Measurements from ENCODE around the gene RELB.

The RELB gene

GRCh38 chr19:45076851-45077730 lies 75.8 kb downstream of the RELB start:
- Histone ChIP-seq H3K27me3 (no peaks in the 10 kb centered on the region), H3K4me3 (peak overlapping the region; percentile 91), H3K4me2 (peak overlapping the region; percentile 98), H3K4me1 (peaks cover 77% of the 10 kb centered on the region), H3K9me3 (no peaks in the 10 kb centered on the region), H3K27ac (peak overlapping the region; percentile 96), H4K20me1 (peaks cover 55% of the 10 kb centered on the region), H3K9ac (peak overlapping the region; percentile 96), H3K36me3 (peaks cover 38% of the 10 kb centered on the region)
- no peak for TF ChIP-seq Cebpa-rat (IDR thresholded peaks at IDR 0.05)

DNA sequence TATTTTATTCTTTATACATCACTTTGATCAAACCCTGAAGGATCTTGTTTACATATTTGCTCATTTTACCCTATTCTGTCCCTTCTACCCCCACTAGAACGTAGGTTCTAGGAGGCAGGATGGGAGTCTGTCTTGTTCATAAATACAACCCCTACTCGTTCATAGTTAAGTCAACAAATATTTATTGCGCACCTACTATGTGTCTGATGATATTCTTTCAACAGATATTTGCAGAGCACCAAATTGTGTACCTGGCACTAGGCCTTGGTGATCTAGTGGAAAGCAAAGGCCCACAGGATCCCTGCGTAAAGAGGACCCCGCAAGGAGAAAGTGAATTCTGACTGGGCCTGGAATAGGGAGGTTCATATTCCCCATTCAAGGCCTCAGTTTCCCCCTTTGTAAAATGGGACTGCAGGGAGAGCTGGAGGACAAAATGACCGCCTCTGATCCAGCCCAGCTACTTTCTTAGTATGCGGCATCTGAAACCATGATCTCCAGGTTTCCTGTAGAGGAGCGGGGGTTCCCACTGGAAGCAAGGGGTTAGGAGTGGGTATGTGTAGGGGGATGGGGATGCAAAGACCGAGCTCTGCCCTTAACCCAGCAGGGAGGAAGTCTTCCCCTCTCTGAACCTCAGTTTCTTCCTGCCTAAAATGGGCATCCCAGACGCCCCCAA lies 77.3 kb downstream of the RELB start:
- Histone ChIP-seq H3K36me3 (peaks cover 38% of the 10 kb centered on the region), H3K27ac (peak overlapping the region; percentile 94)
- TF ChIP-seq Cebpa-rat (IDR thresholded peaks at IDR 0.05) = no peak

DNA sequence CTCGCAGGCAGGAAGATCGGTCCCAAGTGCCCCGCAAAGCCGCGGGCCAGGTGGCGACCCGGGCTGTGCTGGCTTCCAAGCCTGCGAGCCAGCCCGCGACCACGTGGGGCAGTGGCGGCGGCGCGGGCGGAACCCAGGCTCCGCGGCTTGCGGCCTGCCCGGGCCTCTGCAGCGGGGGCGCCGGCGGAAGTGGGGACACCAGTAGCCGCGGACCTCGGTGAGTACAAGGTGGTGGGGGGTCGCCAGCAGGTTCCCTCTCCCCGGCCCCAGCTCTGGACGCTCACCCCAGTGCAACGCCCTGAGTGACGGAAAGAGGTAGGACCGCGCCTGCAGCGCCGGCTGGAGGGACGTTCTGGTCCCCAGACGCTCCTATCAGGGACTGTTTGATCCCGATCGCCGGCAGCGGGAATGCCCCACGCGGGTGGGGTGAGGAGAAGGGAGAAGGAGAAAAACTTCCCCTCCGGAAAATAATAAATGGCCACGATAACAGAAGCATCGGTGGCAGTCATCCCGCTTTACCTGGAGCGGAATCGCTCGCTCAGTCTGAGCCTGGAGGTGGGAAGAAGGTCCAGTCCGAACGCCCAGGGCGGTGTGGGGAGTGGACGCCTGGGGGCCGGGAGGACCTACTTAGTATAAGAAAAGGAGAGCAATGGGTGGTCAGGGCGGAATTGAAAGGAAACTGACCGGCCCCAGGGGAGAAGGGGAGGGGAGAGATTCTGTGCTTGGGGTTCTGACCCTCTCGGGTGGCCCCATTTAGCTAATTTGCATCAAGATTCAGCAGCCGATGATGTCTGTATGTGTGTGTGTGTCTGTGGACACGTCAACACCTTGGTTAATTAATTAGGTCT lies 78.0 kb downstream of the RELB start, which contains the start of gene GEMIN7:
Gene GEMIN7 (plus strand): TSS at position 198 of the 848 bp plus-strand sequence. CDS start 10,855 bp downstream, outside the sequence.
- Histone ChIP-seq H3K9ac (peak within 1 kb of the TSS; percentile 96), H3K36me3 (peaks cover 35% of the 10 kb centered on the region), H3K4me3 (peak within 1 kb of the TSS; percentile 87), H4K20me1 (peaks cover 47% of the 10 kb centered on the region), H3K27me3 (no peaks in the 10 kb centered on the region), H3K27ac (peak within 1 kb of the TSS; percentile 94), H3K4me1 (peaks cover 66% of the 10 kb centered on the region), H3K9me3 (no peaks in the 10 kb centered on the region), H3K4me2 (peak within 1 kb of the TSS; percentile 98)
- no peak for TF ChIP-seq Cebpa-rat (IDR thresholded peaks at IDR 0.05)

More for the DNA sequence above, 77.3 kb downstream of the RELB start:
- H3K27me3 ChIP-seq = no peaks in the 10 kb centered on the region
- H3K9me3 ChIP-seq = no peaks in the 10 kb centered on the region
- peak overlapping the region; percentile 96 for H3K9ac ChIP-seq
- peak overlapping the region; percentile 98 for H3K4me2 ChIP-seq
- peak overlapping the region; percentile 87 for H3K4me3 ChIP-seq
- peaks cover 53% of the 10 kb centered on the region for H4K20me1 ChIP-seq
- peaks cover 73% of the 10 kb centered on the region for H3K4me1 ChIP-seq

DNA sequence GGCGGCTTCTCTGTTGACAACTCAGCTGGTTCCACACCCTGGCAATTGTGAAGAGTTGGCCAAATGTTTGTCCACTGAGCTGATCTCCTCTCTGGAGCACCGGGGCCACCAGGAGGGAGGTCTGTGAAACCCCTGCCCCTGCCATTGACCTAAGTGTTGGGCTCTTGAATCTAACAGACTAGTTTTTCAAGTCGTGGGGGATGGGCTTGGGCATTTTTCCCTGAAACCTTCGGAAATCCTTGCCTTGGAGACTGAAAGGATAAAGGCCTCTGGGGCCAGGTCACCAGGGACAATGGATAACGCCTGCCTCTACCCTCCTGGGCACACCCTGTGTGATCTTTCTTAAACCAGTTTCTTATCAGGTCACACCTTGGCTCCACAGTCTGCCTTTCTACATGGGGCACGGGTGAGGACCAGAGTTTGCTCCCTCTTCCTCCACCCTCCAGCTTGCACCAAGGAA lies 78.7 kb downstream of the RELB start:
- H3K4me1 ChIP-seq = peaks cover 59% of the 10 kb centered on the region
- H4K20me1 ChIP-seq = peaks cover 47% of the 10 kb centered on the region
- peak overlapping the region; percentile 96 for H3K9ac ChIP-seq
- no peaks in the 10 kb centered on the region for H3K9me3 ChIP-seq
- H3K27me3 ChIP-seq = no peaks in the 10 kb centered on the region
- H3K4me2 ChIP-seq = peak overlapping the region; percentile 98
- H3K27ac ChIP-seq = peak overlapping the region; percentile 94
- TF ChIP-seq Cebpa-rat (IDR thresholded peaks at IDR 0.05) = no peak
- H3K4me3 ChIP-seq = peak overlapping the region; percentile 87
- peaks cover 36% of the 10 kb centered on the region for H3K36me3 ChIP-seq

GRCh38 chr19:45082170-45082569 lies 80.9 kb downstream of the RELB start:
- H4K20me1 ChIP-seq = peaks cover 62% of the 10 kb centered on the region
- 0 out of 2 replicates have a peak overlapping the region, but pooled peaks have one; percentile 98 for H3K4me2 ChIP-seq
- peaks cover 50% of the 10 kb centered on the region for H3K36me3 ChIP-seq
- H3K4me3 ChIP-seq = no peak overlapping the region
- peaks cover 51% of the 10 kb centered on the region for H3K4me1 ChIP-seq
- H3K27ac ChIP-seq = no peak overlapping the region
- no peak for TF ChIP-seq Cebpa-rat (IDR thresholded peaks at IDR 0.05)
- no peak overlapping the region for H3K9ac ChIP-seq
- H3K27me3 ChIP-seq = no peaks in the 10 kb centered on the region
- no peaks in the 10 kb centered on the region for H3K9me3 ChIP-seq

- Histone ChIP-seq H3K9ac (no peak overlapping the region), H3K4me1 (peaks cover 33% of the 10 kb centered on the region), H3K27ac (no peak overlapping the region), H3K36me3 (peaks cover 86% of the 10 kb centered on the region), H3K4me3 (no peak overlapping the region), H4K20me1 (peaks cover 69% of the 10 kb centered on the region), H3K27me3 (no peaks in the 10 kb centered on the region), H3K9me3 (no peaks in the 10 kb centered on the region), H3K4me2 (no peak overlapping the region)
- TF ChIP-seq Cebpa-rat (IDR thresholded peaks at IDR 0.05) = no peak
Observed at GRCh38 chr19:45086480-45086879, 85.2 kb downstream of the RELB start.

DNA sequence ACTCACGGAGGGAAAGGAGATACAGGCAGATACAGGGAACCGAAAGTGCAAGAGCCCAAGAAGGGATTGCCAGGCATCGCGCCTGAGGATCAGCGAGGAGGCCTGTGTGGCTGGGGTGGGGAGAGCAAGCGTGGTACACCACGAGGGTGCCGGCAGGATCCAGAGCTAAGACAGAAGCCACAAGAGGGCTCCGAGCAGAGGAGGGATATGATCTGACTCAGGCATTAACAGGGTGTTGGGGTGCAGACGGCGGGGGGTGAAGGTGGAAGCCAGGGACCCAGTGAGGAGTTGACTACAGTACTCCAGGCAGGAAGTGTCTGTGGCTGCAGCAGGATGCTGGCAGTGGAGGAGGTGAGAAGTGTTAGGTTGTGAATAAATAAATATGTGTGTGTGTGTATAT lies 86.3 kb downstream of the RELB start:
- peak overlapping the region; percentile 47 for H3K27ac ChIP-seq
- no peaks in the 10 kb centered on the region for H3K27me3 ChIP-seq
- peak overlapping the region; percentile 21 for H3K4me2 ChIP-seq
- peaks cover 58% of the 10 kb centered on the region for H4K20me1 ChIP-seq
- H3K4me1 ChIP-seq = peaks cover 22% of the 10 kb centered on the region
- peak overlapping the region; percentile 26; the same call in 1 of the 2 replicates for H3K9ac ChIP-seq
- H3K9me3 ChIP-seq = no peaks in the 10 kb centered on the region
- peaks cover 76% of the 10 kb centered on the region for H3K36me3 ChIP-seq
- H3K4me3 ChIP-seq = no peak overlapping the region
- no peak for TF ChIP-seq Cebpa-rat (IDR thresholded peaks at IDR 0.05)
